DLD1 (cell line): ENCODE measurements around the gene CREB5.
"Not testable (repeated sequence)": the region's sequence is repeated elsewhere in the genome, so short reads cannot be mapped to it uniquely, and the experiment has no call there.

Experiments used
- in situ Hi-C: cut with HindIII; loops from 2 replicates; pipeline ENCODE4 v1.10.0; 2017; ENCODE audit warnings: low sequenced_read_pairs

The CREB5 gene

DNA sequence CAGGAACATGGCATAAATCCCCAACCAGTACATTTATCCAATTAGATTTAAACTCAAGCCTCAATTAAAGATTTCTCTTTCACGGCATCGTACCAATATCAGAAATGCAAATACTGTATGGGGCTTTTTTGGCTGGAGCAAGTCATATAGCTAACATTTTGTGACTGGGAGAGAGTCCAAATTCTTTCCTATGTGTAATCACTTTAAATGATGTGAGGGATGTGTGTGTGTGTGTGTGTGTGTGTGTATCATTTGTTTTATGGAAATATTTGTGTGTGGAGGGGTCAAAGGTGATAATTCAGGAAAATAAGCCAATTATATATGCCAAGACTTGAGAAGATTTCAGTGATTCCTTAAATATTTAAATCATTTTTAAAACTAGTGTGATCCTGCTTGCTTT lies 349.2 kb downstream of the CREB5 start:
- in situ Hi-C loops: no loop called here

DNA sequence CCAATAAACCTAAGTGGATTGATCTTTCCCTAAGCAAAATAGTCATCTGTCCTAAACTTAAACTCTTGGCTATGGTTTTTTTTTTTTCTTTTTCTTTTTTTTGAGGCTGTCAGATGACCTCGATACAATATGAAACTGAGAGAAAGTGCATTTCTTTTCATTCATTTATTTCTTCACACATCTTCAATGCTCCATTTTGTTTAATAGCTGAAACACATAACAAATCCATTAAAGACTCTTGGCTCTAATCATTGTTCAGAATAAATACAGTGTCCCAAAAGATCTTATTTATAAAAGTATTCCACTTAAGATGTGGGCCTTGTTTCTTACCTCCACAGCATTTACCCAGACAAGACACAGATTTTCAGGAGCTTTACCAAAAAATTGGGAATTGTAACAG lies 350.3 kb downstream of the CREB5 start:
- in situ Hi-C loops: no loop called here

DNA sequence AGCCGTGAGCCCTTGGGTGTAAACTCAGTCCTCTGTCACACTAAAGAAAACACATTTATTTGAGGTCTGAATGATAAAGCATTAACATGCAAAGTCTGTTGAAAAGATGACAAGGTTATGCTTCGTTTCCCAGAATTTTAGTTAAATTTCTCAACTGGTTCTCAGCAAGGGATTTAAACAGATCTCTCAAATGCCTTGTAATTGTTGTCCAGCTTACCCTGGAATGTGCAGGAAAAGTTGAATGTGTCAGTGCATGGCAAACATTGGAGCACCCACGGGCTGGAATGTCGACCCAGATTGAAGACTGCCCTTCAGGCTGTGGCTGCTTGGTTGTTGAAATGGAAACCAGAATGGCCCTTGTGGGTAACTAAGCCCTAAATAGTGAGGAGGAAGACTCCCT lies 354.0 kb downstream of the CREB5 start:
- in situ Hi-C loops: no loop called here

DNA sequence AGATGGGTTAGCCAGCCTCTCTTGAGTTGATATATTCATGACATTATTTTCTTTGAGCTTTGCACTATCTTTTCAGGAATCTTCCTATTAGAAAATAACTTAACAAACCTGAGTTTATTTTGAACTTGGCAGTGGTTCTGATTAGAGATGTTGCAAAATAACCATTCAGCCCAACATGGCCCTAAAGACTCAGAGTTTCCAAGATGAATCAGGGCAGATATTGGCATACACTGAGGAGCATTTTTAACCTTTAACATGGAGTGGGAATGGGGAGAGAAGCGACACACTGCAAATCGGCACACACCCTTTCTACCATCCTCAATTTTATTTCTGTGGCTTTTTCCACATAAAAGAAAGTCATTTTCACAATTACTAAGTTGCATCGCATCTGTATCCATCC lies 355.0 kb downstream of the CREB5 start:
- in situ Hi-C loops: no loop called here

DNA sequence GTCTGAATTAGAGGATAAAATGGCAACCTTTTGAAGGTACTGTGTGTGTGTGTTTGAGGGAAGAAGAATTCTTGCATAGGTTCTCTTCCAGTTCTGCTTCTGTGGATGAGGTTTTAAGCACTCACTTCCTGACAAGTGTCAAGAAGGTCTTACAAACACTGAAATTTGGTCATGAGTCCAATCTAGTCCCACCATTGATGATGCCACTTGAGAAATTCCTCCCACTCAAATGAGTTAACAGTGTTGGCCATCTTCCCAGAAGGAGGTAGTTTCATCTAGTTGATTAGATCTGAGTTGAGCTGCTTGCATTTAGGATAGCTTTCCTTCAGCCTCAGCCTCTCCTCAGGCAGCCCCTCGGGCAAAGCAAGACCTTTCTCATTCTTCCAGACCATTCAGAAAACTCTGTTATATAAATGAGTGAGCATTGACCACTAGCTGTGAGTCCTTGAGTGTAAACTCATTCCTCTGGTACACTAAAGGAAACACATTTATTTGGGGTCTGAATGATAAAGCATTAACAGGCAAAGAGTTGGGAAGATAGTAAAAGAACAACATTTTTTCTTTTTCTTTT lies 356.3 kb downstream of the CREB5 start:
- in situ Hi-C loops: no loop called here

DNA sequence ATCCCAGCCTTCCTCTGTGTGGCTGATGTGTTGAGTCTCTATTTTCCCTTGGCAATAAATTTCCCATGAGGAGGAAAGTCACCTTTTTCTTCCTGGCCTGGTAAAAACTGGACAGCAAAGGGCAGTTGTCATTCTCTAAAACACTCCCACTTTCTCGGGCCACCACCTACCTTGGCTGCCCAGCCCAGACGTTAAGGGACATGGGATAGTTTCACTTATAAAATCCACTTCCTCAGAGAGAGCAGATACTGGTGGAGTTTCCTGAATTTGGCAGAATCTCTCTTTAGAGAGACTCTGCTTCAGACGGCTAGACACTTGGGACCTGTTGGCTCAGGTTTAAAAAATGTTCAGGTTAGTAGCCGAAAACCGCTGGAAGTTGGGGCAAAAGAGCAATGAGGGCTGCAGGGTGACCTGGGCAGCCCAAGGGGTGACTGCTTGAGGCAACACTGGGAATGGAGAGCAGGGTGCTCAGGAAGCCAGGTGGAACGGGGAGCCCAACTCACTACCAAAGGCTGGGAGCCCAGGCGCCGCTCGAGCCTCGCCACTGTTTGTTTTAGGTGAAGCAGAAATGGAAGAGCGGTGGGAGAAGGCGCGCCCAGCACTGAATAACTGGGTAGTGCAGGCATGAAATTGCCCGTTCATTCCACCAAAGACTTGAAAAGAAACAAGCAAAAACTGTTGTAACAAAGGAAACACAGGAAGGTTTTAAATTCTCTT lies 359.7 kb downstream of the CREB5 start:
- in situ Hi-C loops: no loop called here

DNA sequence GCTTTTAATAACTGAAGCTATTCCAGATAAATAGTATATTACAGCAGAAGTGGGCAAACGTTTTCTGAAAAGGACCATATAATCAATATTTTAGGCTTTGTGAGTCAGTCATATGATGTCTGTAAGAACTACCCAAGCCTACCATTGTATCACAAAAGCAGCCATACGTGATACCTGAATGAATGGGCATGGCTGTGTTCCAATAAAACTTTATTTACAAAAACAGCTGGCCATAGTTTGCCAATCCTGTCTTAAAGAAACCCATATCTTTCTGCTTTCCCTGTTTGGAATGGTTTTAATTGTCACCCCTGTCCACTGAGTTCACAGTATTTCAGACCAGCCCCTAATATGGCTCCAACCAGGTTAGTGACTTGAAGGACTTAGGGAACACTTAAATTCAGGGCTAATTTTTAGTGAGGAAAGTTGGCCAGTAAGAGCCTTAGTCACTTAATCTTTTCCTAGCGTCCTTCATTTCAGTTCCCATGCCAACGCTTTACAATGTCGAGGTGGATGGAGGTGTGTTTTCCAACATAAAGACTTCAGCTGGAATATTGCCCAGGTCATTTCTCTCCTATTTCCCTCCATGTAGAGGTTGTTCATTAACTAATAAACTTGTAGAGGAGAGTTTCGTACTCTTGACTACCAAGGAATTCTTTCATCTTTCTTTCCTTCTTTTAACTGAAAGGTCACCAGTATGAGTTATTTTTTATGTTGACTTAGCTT lies 361.3 kb downstream of the CREB5 start:
- in situ Hi-C loops: no loop called here

DNA sequence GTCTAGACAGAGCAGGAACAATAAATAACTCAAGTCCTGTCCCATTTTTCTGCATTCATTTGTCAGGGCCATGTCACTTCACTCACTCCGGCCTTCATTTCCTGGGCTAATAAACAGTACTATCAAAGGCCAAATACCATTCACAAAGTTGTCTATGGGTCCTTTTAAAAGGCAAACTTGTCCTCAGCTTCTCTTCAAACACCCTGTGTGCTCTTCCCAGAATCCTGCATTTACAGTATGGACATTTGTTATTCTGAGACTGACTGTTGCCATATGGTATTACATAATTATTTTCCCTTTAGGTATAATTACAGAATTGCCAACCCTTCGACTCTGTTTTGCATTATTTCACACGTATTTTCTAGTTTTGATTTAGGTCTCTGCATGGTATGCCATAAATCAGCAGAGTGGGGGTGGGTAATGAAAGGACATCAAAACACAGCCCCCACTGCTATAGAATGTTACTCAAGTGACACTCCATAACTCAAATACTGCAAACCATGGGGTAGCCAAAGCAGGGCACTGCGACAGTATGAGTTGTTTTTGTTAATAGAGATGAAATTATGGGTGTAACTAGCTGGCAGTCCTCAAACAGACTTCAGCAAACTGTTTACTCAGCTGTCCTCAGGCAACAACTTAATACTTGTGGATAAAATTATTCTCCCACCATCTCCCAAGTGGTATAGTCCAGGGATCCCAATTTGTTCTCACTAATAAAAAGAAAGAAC lies 362.1 kb downstream of the CREB5 start:
- in situ Hi-C loops: no loop called here

DNA sequence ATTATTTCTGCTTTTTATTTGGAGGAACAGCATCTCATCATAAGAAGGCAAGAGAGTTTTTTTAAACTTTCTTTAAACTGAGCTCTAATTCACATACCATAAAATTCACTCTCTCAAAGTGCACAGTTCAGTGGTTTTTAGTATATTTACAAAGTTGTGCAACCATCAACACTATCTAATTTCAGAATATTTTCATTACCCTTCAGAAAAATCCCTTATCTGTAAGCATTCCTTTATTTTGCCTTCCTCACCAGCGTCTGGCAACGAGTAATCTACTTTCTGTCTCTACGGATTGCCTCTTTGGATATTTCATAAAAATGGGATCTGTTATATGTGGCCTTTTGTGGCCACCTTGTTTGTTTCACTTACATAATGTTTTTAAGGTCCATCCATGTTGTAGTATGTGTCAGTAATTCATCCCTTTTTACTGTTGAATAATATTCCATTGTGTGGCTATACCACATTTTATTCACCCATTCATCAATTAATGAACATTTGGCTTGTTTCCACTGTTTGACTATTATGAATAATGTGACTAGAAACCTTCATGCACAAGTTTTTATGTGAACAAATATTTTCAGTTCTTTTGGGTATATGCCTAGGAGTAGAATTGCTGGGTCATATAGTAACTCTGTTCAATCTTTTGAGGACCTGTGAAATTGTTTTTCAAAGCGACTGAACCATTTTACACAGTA lies 364.3 kb downstream of the CREB5 start:
- in situ Hi-C loops: no loop called here

DNA sequence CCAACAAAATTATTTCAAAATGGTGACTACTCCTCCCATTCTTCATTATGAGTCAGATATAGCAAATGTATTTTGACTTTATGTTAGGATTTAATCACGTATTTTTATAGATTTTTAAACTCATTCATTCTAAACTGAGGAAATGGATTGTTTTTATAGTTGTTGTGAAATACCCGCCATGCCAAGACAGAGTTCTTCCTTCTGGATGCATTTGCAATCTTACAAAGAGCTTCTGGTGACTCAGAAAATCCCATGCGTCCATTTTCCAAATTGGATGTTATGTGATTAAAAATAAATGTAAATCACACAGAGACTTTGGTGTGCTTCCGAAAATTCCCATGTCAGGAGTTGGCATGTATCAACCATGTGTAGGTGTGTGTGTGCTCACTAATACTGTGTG lies 366.5 kb downstream of the CREB5 start:
- in situ Hi-C loops: no loop called here

DNA sequence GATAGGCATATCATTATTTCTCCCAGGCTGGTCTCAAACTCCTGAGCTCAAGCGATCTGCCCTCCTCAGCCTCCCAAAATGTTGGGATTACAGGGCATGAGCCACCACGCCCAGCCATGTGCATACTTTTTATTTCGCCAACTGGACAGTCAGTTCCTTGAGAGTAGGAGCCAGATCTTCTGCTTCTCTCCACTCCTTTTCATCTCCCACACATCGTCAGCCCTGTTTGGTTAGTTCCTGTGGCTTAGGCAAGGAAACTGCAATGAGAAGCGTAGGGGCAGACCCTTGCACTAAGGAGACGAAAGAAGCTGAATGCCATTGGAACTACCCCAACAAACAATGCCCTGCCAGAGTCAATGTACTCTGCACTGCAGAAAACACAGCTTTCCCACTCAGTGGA lies 367.6 kb downstream of the CREB5 start:
- in situ Hi-C loops: no loop called here

DNA sequence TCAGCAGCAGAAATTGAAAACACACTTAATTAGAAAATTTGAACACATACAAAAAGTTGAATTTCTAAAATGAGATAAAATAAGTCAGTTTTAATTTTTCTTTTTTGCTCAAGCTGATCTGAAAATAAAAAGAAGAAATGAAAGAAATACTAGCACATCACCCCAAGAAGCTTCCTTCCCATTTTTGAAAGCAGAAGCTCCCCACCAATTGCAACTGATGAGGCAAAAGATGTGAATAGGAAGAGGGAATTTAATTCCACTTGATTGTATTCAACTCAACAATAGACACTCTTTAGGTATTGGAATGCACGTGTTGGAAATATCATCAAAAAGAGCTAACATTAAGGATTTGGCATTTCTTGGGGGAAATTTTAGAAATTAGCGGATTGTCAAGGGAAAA lies 370.0 kb downstream of the CREB5 start:
- in situ Hi-C loops: no loop called here

DNA sequence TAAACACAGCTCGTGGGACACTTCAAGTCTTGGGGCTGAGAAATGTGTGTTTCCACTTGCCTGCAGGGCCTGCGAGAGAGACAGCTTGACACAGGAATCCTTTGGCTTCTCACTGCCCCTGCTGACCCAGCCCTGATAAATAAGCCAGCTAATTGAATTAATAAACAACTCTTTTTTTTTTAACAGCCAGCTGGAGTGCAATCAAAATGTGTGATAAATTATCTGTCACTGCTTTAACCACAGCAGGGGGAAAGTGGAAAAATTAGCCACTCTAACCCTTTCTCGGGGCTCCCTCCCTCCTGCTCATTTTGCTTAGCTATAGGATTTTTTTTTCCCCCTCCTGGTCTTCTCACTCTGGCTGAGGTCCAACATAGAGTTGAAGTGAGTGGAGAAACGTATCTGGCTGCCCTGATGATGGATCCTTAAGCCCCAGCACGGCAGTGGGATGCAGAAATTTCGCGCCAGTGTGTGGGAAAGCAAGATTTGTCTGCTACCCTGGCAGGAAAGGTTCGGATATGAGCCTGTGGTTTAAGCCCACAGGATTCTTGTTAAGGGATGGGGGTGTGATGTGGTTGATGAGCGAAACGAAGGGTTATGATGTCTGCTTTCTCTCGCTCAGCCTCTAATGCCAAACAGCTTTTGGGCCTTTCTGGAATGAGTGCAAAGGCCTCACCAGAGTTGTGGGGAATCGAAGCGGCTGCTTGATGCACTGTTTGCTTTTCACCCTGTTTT lies 372.0 kb downstream of the CREB5 start:
- in situ Hi-C loops: no loop called here

DNA sequence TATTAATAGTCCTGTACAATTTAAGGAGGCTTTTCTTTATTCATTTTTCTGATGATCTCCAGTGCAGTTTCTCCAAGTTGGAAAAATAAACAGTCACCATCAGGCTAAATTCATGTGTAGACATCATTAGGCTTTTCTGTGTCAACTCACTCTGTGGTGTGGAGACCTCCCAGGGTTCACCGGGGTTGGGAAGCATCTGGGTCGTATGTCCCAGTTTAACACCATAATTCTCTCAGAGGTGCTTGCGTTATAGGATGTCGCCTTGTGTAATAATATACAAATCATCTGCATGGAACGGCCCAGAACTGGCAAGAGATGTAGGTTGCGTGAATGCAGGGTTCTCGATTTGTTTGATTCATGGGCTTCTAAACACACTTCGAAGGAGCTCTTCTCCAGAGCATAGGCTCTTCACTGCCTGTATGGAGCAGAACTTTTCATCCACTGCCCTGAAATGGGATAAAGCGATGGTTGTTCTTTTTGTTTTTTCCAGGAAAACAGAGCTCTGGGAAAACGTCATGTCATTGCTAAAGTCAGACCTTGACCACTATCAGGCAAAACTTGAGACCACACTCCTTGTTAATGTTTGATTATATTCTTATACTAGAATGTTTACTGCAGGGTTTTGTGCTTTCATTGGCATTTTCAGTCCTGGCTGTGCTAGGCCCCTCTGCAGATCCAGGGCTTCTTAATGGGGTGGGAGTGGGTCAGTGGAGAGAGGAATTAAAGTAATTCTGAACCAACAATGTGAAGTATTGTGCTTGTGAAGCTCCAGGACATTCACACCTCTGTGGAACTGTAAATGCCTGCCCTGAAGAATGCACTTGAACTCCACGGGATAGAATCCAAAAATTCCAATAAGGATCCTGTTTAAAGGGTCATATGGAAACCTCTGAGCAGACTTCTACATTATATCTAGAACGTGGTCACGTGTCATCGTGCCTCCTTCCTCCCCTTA lies 373.0 kb downstream of the CREB5 start:
- in situ Hi-C loops: no loop called here

DNA sequence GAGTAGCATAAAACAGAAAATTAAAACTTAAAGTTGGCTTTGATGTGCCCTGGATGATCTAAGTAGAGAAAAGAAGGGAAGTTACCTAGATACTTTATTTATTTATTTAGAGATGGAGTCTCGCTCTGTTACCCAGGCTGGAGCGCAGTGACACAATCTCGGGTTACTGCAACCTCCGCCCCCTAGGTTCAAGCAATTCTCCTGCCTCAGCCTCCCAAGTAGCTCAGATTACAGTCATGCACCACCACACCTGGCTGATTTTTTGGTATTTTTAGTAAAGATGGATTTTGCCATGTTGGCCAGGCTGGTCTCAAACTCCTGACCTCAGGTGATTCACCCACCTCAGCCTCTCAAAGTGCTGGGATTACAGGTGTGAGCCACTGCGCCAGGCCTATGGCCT lies 373.8 kb downstream of the CREB5 start:
- in situ Hi-C loops: not testable (repeated sequence)

DNA sequence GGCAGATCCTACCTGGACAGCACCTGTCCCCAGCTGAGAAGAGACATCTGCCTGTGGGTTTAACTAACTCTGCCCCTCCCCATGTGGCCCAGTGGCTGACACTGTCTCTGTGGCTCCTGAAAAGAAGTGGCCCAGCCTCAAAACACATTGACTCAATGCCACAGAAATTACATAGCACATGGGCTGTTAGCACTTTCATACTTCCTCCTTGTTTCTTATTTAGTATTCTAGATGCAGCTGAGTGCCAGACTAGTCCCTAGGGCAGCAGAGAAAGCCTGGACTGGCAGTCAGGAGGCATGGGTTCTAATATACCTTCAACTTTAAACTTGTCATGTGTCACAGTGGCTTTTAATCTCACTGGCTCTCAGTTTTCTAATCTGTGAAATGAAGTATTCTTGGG lies 374.8 kb downstream of the CREB5 start:
- in situ Hi-C loops: no loop called here

DNA sequence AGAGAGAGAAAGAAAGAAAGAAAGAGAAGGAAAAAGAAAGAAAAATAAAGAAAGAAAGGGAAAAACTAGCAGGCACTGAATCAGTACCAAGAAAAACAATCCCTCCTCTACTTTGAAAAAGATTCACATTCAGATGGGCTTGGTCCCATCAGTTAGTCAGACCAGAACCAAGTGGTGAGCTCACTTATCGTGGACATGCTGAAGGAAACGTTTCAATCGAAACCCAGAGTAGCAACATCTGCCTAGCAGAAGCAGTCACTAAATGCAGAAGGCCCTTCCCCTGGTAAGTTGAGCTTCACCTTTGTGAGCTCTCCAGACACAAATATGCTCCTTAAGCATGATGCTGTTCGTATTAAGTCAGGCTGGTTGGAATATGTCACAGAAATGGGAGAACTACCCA lies 378.1 kb downstream of the CREB5 start:
- in situ Hi-C loops: no loop called here

DNA sequence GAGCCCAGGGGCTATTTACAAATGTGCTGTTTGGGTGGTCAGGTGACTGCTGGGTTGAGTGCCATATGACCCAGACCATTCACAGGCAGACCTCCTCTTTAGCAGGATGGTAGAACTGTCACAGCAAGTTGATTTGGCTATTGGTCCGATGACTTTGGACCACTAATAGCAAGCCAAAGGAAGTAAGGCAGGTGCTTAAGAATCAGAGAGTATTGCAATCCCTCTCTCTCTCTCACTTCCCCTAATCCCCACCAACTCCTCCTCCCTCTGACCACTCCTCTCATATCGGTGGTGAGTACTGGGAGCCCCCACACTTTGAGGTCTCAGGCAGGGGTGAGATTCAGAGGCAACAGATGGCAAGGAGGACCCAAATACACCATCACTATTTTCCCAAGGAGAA lies 380.5 kb downstream of the CREB5 start:
- in situ Hi-C loops: no loop called here

DNA sequence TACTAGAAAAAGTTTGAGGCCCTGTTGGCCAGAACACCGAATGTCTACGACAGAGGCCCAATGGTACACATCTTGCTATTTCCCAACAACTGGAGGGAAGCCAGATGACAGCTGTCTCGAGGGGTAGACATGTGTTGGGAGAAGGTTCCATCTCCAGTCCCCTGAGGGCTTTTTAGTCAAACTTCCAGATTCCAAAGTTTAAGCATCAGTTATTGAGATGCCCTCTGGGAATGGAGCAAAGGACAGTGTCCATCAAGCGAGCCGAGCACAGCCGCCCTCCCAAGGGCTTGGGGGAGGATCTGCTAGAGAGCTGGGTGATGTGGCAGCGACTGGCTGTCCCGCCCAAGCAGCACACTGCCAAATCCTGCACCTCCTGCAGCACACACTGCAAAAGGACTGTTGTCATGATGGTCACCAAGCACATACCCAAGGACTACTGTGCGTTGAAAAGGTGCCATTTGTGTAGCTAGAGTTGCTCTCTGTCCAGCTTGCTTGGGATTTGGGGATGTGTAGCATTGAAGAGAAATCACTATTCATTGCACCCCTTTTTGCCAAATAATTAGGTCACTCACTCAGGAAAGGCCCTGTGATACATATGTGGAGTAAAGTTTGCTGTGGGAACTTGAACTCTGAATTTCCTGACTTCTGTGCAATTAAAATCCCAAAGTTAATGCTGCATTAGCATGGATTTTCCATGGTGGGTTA lies 381.2 kb downstream of the CREB5 start:
- in situ Hi-C loops: no loop called here
